NCI-H187 treated with DMSO at 0.1 percent for 48 hours (cell line): ENCODE measurements around the gene FYB2.

Source experiments
- DNase-seq: peaks from one replicate; lab custom pipeline; 2025; lab: John Stamatoyannopoulos, UW

Gene FYB2

GRCh38 chr1:56819387-56819899 is at the start of gene FYB2:
TSS of gene FYB2 (minus strand) at chr1:56819404. CDS start at chr1:56819290, 114 bp downstream.
- DNase-seq: no peak

GRCh38 chr1:56868761-56869160 is 49.6 kb upstream of the FYB2 start:
- DNase-seq: no peak

- no peak for DNase-seq
Observed at GRCh38 chr1:56867491-56867890, 48.3 kb upstream of the FYB2 start.

- DNase-seq: no peak
Observed at GRCh38 chr1:56866656-56867055, 47.5 kb upstream of the FYB2 start.

- no peak for DNase-seq
Observed at GRCh38 chr1:56864430-56864829, 45.2 kb upstream of the FYB2 start.

GRCh38 chr1:56863265-56863992 is 44.2 kb upstream of the FYB2 start:
- no peak for DNase-seq

GRCh38 chr1:56859287-56859686 is 40.1 kb upstream of the FYB2 start:
- DNase-seq: no peak

GRCh38 chr1:56856186-56856585 is 37.0 kb upstream of the FYB2 start:
- DNase-seq: no peak

- no peak for DNase-seq
Observed at GRCh38 chr1:56855190-56855589, 36.0 kb upstream of the FYB2 start.

- no peak for DNase-seq
Observed at GRCh38 chr1:56854521-56855099, 35.4 kb upstream of the FYB2 start, which contains the start of gene C8A. TSS of gene C8A (plus strand) at chr1:56854797. CDS start at chr1:56854902, 105 bp downstream.

GRCh38 chr1:56852476-56852875 is 33.3 kb upstream of the FYB2 start:
- no peak for DNase-seq

- DNase-seq: no peak
Observed at GRCh38 chr1:56850922-56851321, 31.7 kb upstream of the FYB2 start.

- no peak for DNase-seq
Observed at GRCh38 chr1:56850411-56850810, 31.2 kb upstream of the FYB2 start.

- DNase-seq: no peak
Observed at GRCh38 chr1:56849750-56850149, 30.5 kb upstream of the FYB2 start.

- DNase-seq: no peak
Observed at GRCh38 chr1:56845343-56845742, 26.1 kb upstream of the FYB2 start.

GRCh38 chr1:56844545-56845136 is 25.4 kb upstream of the FYB2 start:
- no peak for DNase-seq

- DNase-seq: no peak
Observed at GRCh38 chr1:56843544-56843943, 24.3 kb upstream of the FYB2 start.

GRCh38 chr1:56838759-56839158 is 19.6 kb upstream of the FYB2 start:
- no peak for DNase-seq

- no peak for DNase-seq
Observed at GRCh38 chr1:56837244-56837939, 18.2 kb upstream of the FYB2 start.

- DNase-seq: no peak
Observed at GRCh38 chr1:56836359-56836758, 17.2 kb upstream of the FYB2 start.

GRCh38 chr1:56835657-56836056 is 16.5 kb upstream of the FYB2 start:
- no peak for DNase-seq

GRCh38 chr1:56834137-56834900 is 15.1 kb upstream of the FYB2 start:
- DNase-seq: no peak
